ENCODE measurements around the gene ABCC1. TPM values are rescaled to one million over a fixed set of nuclear protein-coding genes. Genes with fewer than 3 reads are reported as not detected.
A peak's percentile ranks its signal among the peaks of the same experiment; 100 is the strongest.
"Not testable (repeated sequence)": the region's sequence is repeated elsewhere in the genome, so short reads cannot be mapped to it uniquely, and the experiment has no call there.

ABCC1 gene
- polyA plus RNA-seq, 3 donors = 1.4 to 23.6 (median 3.0) TPM

DNA sequence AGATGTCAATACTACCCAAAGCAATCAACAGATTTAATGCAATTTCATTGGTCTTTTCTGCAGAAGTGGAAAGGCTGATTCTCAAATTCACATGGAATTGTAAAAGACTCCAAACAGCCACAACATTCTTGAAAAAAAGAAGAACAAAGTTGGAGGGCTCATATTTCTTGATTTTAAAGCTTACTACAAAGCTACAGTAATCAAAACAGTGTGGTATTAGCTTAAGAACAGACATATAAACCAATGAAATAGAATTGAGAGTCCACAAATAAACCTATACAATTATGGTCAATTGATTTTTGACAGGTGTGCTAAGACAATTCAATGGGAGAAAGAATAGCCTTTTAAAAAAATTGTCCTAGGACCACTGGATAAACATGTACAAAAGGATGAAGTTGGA lies 14.4 kb upstream of the ABCC1 start:
- no peak overlapping the region for H2AFZ ChIP-seq (ENCODE audit: insufficient read depth, low read depth, low read length, poor library complexity, severe bottlenecking)
- no peaks in the 10 kb centered on the region for H3K79me2 ChIP-seq (ENCODE audit: insufficient read depth, low read length)
- no peak for TF ChIP-seq CTCF (IDR thresholded peaks at IDR 0.05)
- no peak overlapping the region for H3K4me3 ChIP-seq (replicated peaks in 1 of 3; ENCODE audit: low read depth in 2 of 3, low read length in 3 of 3)
- peaks cover 35 to 38% of the 10 kb centered on the region in 2 donors for H3K4me1 ChIP-seq (ENCODE audit: control insufficient read depth in 1 of 2, insufficient read depth in 2 of 2, low read length in 2 of 2)
- no peak for DNase-seq
- H3K9ac ChIP-seq (ENCODE audit: insufficient read depth, low read length, poor library complexity, severe bottlenecking) = no peak overlapping the region
- H3K9me3 ChIP-seq (replicated peaks in 1 of 2; ENCODE audit: control insufficient read depth in 1 of 2, insufficient read depth in 1 of 2, low read length in 2 of 2) = no peaks in the 10 kb centered on the region
- Mint-ChIP-seq H3K27me3 (ENCODE audit: low read depth in 3 of 3) (no peaks in the 10 kb centered on the region), H3K4me3 (no peak overlapping the region), H3K36me3 (peaks cover 0 to 3% of the 10 kb centered on the region in 2 donors), H3K4me1 (peaks cover 36% of the 10 kb centered on the region), H3K9me3 (peaks cover 0 to under 1% (median 0%) of the 10 kb centered on the region in 7 donors), H3K27ac (no peak overlapping the region)
- H4K20me1 ChIP-seq (ENCODE audit: insufficient read depth, low read length) = no peaks in the 10 kb centered on the region
- no peak overlapping the region for H3K27ac ChIP-seq (ENCODE audit: low read depth in 1 of 2, low read length in 2 of 2)
- no peak overlapping the region for H3K4me2 ChIP-seq (replicated peaks; ENCODE audit: extremely low read depth, low read length, poor library complexity, severe bottlenecking)
- intact Hi-C loops (cut with micrococcal nuclease) = no loop called here
- H3K27me3 ChIP-seq (ENCODE audit: control insufficient read depth in 2 of 2, insufficient read depth in 2 of 2, low read length in 2 of 2) = no peaks in the 10 kb centered on the region
- H3K36me3 ChIP-seq (replicated peaks in 1 of 2; ENCODE audit: control insufficient read depth in 1 of 2, insufficient read depth in 2 of 2, low read length in 2 of 2) = no peaks in the 10 kb centered on the region

GRCh38 chr16:15936809-15937208 lies 12.6 kb upstream of the ABCC1 start:
- H3K36me3 Mint-ChIP-seq = not testable (repeated sequence)
- peak overlapping the region; percentile 78 to 91 (median 89) for H3K27ac Mint-ChIP-seq

More at GRCh38 chr16:15936809-15937208, 12.6 kb upstream of the ABCC1 start:
- intact Hi-C loops (cut with micrococcal nuclease); H3K9me3 Mint-ChIP-seq; H3K79me2 ChIP-seq (ENCODE audit: insufficient read depth, low read length); H3K27me3 Mint-ChIP-seq (ENCODE audit: low read depth in 3 of 3); H4K20me1 ChIP-seq (ENCODE audit: insufficient read depth, low read length); H3K9me3 ChIP-seq (replicated peaks in 1 of 2; ENCODE audit: control insufficient read depth in 1 of 2, insufficient read depth in 1 of 2, low read length in 2 of 2); H3K9ac ChIP-seq (ENCODE audit: insufficient read depth, low read length, poor library complexity, severe bottlenecking); H3K27me3 ChIP-seq (ENCODE audit: control insufficient read depth in 2 of 2, insufficient read depth in 2 of 2, low read length in 2 of 2); H3K36me3 ChIP-seq (replicated peaks in 1 of 2; ENCODE audit: control insufficient read depth in 1 of 2, insufficient read depth in 2 of 2, low read length in 2 of 2): not testable (repeated sequence)
- Mint-ChIP-seq H3K4me1 (peaks cover 36% of the 10 kb centered on the region), H3K4me3 (peak overlapping the region; percentile 41 to 53)
- Histone ChIP-seq H3K27ac (ENCODE audit: low read depth in 1 of 2, low read length in 2 of 2) (peak overlapping the region; percentile 65 to 78), H2AFZ (ENCODE audit: insufficient read depth, low read depth, low read length, poor library complexity, severe bottlenecking) (peak overlapping the region; percentile 64), H3K4me2 (replicated peaks; ENCODE audit: extremely low read depth, low read length, poor library complexity, severe bottlenecking) (peak overlapping the region; percentile 19), H3K4me3 (replicated peaks in 1 of 3; ENCODE audit: low read depth in 2 of 3, low read length in 3 of 3) (peak overlapping the region in 1 of 3 experiments; percentile 31), H3K4me1 (ENCODE audit: control insufficient read depth in 1 of 2, insufficient read depth in 2 of 2, low read length in 2 of 2) (peaks cover 35 to 39% of the 10 kb centered on the region in 2 donors)
- peak; percentile 70 to 78 (median 72) for DNase-seq
- no CpG with 5 or more reads among the region's 6 CpGs for WGBS (ENCODE audit: insufficient coverage)
